ENCODE data around the gene FURIN.
"Not testable (repeated sequence)": the region's sequence is repeated elsewhere in the genome, so short reads cannot be mapped to it uniquely, and the experiment has no call there.

Gene FURIN

DNA sequence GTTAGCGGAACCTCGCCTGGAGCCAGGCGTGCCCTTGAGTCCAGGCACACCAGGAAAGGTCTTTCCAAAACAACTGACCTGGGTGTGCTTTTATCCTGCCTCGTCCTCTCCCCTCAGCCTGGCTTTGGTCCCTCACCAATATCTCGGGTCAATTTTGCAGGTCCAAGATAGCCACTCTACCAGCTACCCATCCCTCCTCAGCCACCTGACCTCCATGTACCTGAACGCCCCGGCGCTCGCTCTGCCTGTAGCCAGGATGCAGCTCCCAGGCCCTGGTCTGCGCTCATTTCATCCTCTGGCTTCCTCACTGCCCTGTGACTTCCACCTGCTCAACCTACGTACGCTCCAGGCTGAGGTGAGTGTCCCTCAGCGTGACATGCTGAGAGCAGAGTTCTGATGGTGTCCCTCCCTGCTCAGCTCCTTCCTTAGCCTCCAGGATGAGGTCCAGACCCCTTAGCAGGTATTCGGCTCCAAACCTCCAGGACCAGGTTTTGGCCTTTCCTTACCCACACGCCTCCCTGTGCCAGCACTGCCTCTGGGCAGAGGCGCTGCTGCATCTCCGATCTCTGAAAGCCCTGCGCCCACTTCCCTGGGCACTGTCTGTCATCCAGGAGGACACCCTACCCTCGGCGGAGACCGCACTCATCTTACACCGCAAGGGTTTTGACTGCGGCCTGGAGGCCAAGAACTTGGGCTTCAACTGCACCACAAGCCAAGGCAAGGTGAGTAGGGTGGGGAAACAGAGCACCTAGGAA lies 49.8 kb downstream of the FURIN start:
- DNase-seq, result no peak

DNA sequence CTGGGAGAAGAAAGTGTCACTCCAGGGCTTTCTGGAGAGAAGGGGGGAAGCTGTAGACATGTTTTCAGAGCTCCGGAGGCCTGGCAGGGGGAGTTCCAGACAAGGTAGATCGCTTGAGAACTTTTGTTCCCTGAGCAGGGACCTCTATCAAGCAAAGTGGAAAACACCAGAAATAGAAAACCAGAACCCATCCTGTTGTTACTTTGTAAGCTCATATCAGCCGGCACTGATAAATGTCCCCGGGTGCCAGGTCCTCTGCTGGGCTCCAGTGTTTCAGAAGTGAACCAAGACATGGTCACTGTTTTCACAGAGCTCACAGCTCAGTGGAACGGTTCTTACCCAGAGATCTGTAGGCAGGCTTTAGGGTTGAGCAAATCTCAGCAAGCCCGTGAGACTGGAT lies 50.4 kb downstream of the FURIN start:
- DNase-seq, result no peak

DNA sequence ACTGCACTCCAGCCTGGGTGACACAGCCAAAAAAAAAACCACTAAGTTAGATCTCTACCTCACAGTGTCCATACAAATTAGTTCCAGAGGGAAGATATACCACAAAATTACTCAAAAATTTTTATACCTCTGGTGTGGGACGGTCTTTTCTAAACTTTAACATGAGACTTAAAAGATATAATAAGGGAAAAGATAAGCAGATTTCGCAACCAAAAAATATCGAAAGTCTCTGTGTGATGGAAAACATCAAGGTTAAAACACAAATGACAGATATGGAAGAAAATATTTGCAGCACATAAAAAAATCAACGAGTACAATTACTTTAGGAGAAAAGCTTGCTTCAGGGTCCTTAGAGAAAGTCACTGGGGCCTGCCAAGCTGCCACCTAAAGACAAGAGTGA lies 53.5 kb downstream of the FURIN start:
- no peak for DNase-seq

DNA sequence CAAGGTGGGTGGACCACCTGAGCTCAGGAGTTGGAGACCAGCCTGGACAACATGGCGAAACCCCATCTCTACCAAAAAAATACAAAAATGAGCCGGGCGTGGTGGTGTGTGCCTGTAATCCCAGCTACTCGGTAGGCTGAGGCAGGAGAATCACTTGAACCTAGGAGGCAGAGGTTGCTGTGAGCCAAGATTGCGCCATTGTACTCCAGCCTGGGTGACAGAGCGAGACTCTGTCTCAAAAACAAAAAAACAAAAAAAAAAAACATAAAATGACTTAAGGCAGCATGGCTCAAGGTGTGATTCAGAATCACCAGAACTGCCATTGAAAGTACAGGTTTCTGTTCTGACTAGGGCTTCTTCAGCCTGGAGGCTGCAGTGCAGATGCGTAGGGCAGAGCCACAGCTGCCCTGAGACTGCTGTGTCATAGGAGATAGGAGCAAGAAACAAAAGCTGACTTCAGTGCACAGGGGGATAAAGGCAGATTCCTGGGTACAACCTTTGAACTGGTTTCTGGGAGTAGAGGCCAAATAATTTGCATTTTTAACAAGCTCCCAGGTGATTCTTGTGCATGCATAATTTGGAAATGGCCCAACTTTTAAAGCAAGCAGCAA lies 54.4 kb downstream of the FURIN start:
- not testable (repeated sequence) for DNase-seq

DNA sequence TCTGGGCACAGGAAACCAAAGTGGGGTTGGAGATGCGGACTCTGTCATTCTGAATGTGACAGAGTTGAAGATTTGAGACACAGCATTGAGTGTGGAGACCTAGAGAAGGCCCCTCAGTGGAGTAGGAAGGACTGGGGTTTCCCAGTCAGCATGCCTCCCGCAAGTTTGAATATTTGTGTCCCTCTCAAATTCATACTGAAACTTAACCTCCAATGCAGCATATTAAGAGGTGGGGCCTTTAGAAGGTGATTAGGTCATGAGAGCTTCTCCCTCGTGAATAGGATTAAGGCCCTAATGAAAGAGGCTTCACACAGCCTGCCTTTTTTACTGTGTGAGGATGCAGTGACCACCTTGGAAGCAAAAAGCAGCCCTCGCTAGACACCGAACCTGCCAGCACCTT lies 56.0 kb downstream of the FURIN start:
- no peak for DNase-seq

DNA sequence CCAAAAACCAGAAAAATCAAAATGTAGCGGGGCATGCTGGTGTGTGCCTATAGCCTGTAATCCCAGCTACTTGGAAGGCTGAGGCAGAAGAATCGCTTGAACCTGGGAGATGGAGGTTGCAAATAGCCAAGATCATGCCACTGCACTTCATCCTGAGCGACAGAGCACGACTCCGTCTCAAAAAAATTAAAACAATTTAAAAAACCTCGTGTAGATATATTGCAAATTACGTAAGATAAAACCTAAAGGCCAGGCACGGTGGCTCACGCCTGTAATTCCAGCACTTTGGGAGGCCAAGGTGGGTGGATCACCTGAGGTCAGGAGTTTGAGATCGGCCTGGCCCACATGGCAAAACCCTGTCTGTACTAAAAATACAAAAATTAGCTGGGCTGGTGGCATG lies 58.4 kb downstream of the FURIN start:
- DNase-seq, result not testable (repeated sequence)

DNA sequence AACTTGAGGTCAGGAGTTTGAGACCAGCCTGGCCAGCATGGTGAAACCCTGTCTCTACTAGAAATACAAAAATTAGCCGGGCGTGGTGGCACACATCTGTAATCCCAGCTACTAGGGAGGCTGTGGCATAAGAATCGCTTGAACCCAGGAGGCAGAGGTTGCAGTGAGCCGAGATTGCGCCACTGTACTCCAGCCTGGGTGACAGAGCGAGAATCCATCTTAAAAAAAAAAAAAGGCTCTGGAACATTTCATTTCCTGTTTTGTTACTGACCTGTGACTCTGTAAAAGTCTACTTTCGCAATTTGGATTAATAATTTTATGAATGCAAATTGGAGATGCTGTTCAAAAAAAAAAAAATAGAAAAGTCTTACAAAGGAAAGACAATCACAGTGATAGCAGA lies 59.7 kb downstream of the FURIN start:
- not testable (repeated sequence) for DNase-seq

DNA sequence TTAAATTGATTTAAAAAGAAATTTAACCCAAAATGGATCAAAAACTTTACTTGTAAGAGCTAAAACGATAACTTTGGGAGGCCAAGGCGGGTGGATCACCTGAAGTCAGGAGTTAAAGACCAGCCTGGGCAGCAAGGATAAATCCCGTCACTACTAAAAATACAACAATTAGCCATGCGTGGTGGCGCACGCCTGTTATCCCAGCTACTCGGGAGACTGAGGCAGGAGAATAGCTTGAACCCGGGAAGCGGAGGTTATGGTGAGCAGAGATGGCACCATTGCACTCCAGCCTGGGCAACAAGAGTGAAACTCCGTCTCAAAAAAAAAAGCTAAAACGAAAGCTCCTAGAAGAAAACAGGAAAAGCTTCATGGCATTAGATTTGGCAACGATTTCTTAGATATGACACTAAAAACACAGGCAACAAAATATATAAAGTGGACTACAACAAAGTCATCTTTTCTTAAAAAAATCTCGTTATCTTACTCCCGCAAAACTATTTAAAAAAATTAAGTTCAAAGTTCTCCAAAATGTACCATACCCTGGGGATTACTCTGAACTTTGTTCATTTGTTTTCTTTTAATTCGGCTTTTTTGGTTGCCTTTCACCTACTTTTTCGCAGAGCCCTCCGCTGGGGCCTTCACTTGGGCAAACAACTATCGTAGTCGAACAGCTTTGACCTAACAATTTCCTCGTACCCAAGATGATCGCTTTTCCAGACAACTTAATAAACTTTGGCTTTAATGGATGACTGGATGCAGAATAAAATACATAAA lies 61.0 kb downstream of the FURIN start:
- DNase-seq, result no peak

DNA sequence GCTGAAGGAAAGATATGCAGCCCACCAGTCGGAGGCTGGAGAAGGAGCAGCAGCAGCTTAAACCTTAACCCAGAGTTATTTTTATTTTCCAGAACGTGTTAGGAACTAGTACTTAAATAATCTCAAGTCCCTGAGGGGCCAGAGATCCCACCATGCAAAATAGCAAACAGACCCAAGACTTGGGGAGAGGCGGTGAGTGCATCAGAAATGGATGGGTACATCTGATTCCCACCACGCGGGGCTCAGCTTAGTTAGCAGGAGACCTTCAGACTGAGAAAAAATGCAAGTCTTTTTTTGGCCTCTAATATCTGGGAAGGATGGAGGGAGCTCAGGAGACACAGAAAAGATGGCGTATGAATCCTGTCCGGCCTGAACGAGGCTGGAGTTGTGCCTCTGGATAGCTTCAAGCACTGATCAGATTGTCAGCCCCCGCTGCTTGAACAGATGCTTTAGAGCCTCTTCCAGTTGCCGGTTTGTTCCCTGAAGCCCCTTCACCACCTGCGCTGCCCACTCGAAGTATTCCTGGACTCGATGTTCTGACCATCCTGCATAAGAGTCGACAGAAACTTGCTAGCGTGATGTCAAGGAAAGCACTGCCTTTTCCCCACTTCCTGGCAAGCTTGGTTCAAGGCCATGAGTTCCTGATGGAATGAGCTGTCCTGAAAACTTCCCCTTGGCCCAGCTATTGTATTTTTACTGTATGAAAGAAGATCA lies 62.6 kb downstream of the FURIN start:
- DNase-seq, result no peak

DNA sequence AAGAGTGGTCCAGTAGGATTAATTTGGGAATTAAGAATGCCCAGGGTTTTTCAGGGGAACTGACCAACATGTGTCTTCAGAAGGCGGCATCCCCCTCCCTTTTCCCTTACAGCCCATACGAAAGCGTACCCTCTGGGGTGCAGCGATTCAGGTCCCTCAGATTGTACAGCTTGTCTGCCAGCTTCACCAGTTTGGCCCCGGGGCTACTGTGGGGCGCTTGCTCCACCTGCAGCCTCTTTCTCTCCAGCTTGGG lies 63.1 kb downstream of the FURIN start:
- no peak for DNase-seq

DNA sequence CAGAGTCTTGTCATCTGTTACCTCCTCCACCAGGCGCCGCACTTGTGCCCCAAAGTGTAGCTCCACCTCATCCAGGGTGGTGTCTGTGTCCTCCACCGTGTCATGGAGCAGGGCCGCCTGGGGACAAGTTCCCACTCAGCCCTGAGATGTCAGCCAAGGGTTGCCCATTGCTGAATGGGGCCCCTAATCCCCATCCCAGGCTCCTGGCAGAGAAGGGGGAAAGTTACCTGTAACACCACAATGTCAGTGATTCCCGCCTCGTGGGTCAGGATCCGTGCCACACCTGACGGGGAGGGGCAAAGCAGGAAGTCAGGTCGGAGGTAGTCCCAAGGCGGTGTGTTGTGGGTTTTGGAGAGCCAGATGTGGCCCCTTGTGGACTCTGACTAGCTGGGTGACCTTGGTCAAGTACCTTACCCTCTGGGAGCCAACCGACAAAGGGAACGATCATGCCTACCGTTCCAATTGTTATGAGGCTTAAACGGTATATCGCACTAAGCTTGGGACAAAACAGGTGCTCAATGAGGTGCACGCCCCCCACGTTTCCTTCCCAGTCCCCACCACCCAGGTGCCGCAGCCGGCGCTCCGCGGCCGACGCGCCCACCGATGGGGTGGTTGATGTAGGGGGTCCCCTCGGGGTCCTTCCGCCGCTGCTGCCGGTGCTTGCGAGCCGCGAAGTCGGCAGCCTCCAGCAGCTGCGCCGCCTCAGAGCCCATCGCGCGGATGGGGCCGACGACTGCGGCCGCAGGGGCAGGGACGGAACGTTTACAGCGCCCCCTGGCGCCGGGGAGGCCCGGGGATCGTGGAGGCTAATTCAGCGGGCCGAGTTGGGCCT lies 63.7 kb downstream of the FURIN start, which contains the start of gene HDDC3:
HDDC3 (minus strand) TSS at position 722 of the 832 bp plus-strand sequence; CDS start at position 713, 9 bp downstream.
- peak; percentile 79 to 88 for DNase-seq

DNA sequence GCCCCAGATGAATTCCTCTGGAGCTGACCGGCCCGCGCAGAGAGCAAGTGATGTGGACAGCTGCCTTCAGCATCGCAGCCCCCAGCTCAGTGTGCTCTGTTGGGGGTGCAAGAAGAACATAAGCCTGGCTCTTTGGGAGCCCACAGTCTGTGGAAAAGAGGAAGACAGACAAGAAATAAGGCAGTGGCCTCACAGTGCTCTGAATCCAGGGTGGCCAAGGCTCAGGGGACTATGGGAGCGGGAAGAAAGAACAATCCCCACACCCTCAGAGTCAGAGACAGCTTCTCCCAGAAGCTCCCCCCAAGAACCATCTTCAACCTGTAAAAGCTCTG lies 64.2 kb downstream of the FURIN start:
- DNase-seq, result no peak
